GM19023 (cell line): Measurements from ENCODE around the gene NAA20.
A peak's percentile ranks its signal among the peaks of the same experiment; 100 is the strongest.

Experiments
- ATAC-seq: cut with Tn5 transposase; IDR thresholded peaks from one replicate; pipeline ENCODE4 v1.9.1; 2021; ENCODE audit warnings: mild to moderate bottlenecking, moderate library complexity; ENCODE audit not compliant: unreplicated experiment

NAA20 gene

GRCh38 chr20:20014659-20015058 is 2.5 kb upstream of the NAA20 start:
- ATAC-seq: no peak

- ATAC-seq: peak; percentile 13
Observed at GRCh38 chr20:20017844-20018185, 653 bp downstream of the NAA20 start.

GRCh38 chr20:20018366-20018765 is 1.2 kb downstream of the NAA20 start:
- no peak for ATAC-seq

- ATAC-seq: no peak
Observed at GRCh38 chr20:20019123-20019522, 2.0 kb downstream of the NAA20 start.

GRCh38 chr20:20020908-20021307 is 3.7 kb downstream of the NAA20 start:
- no peak for ATAC-seq

- no peak for ATAC-seq
Observed at GRCh38 chr20:20021835-20022234, 4.7 kb downstream of the NAA20 start.

- ATAC-seq: no peak
Observed at GRCh38 chr20:20022498-20022897, 5.3 kb downstream of the NAA20 start.

- no peak for ATAC-seq
Observed at GRCh38 chr20:20023395-20023794, 6.2 kb downstream of the NAA20 start.

- ATAC-seq: no peak
Observed at GRCh38 chr20:20024942-20025341, 7.8 kb downstream of the NAA20 start.

- ATAC-seq: no peak
Observed at GRCh38 chr20:20027284-20027683, 10.1 kb downstream of the NAA20 start.

- ATAC-seq: no peak
Observed at GRCh38 chr20:20031790-20032189, 14.6 kb downstream of the NAA20 start.

GRCh38 chr20:20034486-20034885 is 17.3 kb downstream of the NAA20 start:
- no peak for ATAC-seq

- ATAC-seq: no peak
Observed at GRCh38 chr20:20036756-20037155, 19.6 kb downstream of the NAA20 start.

- no peak for ATAC-seq
Observed at GRCh38 chr20:20037960-20038359, 20.8 kb downstream of the NAA20 start.

GRCh38 chr20:20038586-20038985 is 21.4 kb downstream of the NAA20 start:
- ATAC-seq: no peak

- no peak for ATAC-seq
Observed at GRCh38 chr20:20039752-20040387, 22.7 kb downstream of the NAA20 start.

- no peak for ATAC-seq
Observed at GRCh38 chr20:20051767-20052073, 34.6 kb downstream of the NAA20 start.

- peak; percentile 93 for ATAC-seq
Observed at GRCh38 chr20:20052074-20052970, 35.2 kb downstream of the NAA20 start, which contains the start of the genes CFAP61 and CRNKL1. Gene CFAP61, plus strand, starts transcription at chr20:20052532. Its CDS starts 4,122 bp downstream, at chr20:20056654. Gene CRNKL1, minus strand, starts transcription at chr20:20052466. Its CDS starts 124 bp downstream, at chr20:20052342.

- no peak for ATAC-seq
Observed at GRCh38 chr20:20060234-20060998, 43.3 kb downstream of the NAA20 start.

- ATAC-seq: no peak
Observed at GRCh38 chr20:20063941-20064702, 47.0 kb downstream of the NAA20 start.

- no peak for ATAC-seq
Observed at GRCh38 chr20:20065361-20065760, 48.2 kb downstream of the NAA20 start.
